Tibial nerve (tissue), 4 donors: ENCODE measurements around the gene FAM200C. TPM values are rescaled to one million over a fixed set of nuclear protein-coding genes. Genes with fewer than 3 reads are reported as not detected.

Experiments
- DNase-seq, 2 donors: peaks; one replicate each; pipeline ENCODE4 v3.0.0-alpha.2; 2019; ENCODE audit warnings: low spot score in 2 of 2
- H3K27ac ChIP-seq, 4 donors: fragments of 200-600 bp; sonication (generic) in 3 of 4; one replicate each; pipeline ENCODE4 v1.5.1; 2017 to 2019; ENCODE audit warnings: mild to moderate bottlenecking in 1 of 4
- H3K27me3 ChIP-seq, 2 donors: fragments of 200-600 bp; sonication (generic) in 1 of 2; one replicate each; pipeline versions ENCODE4 v1.5.1 to v1.6.0; 2017 to 2019
- H3K36me3 ChIP-seq, 3 donors: fragments of 200-600 bp; sonication (generic); one replicate each; pipeline ENCODE4 v1.5.1; 2018 to 2019
- H3K4me1 ChIP-seq, 4 donors: fragments of 200-600 bp; sonication (generic) in 3 of 4; one replicate each; pipeline ENCODE4 v1.5.1; 2017 to 2019
- H3K4me3 ChIP-seq, 4 donors: fragments of 200-600 bp; sonication (generic) in 3 of 4; one replicate each; pipeline ENCODE4 v1.5.1; 2017 to 2019; ENCODE audit warnings: mild to moderate bottlenecking in 1 of 4, moderate library complexity in 1 of 4
- H3K9me3 ChIP-seq, 4 donors: fragments of 200-600 bp; sonication (generic) in 3 of 4; one replicate each; pipeline ENCODE4 v1.5.1; 2017 to 2019
- EP300 ChIP-seq, 2 donors: sonication (generic); formaldehyde crosslinking; IDR thresholded peaks; one replicate each; pipeline ENCODE4 v1.6.1; 2017; ENCODE audit warnings: antibody characterized with exemption in 2 of 2, mild to moderate bottlenecking in 1 of 2
- POLR2A ChIP-seq, 2 donors: fragments of 450-650 bp; IDR thresholded peaks; one replicate each; pipeline ENCODE4 v1.6.1; 2017; ENCODE audit warnings: antibody characterized with exemption in 2 of 2, mild to moderate bottlenecking in 2 of 2, moderate library complexity in 2 of 2
- WGBS, 2 donors: methylation state at CpG; one replicate each; pipeline ENCODE4 v1.1.5; 2018; 5-methylcytosine and 5-hydroxymethylcytosine counted together
- total RNA-seq, 4 donors: library from RNA; depleted of rRNA; stranded (reverse); fragments of >200 nt; gene quantifications; one replicate each; pipeline ENCODE4 v1.1.0, GENCODE V29; 2016
- TF ChIP-seq, protein P1 (sequence below), 5 experiments: fragments of 200-600 bp in 3 of 5; fragments of 450-650 bp in 2 of 5; sonication (generic) in 3 of 5; IDR thresholded peaks; one replicate each; pipeline ENCODE4 v1.5.1; 2016 to 2019; ENCODE audit warnings: antibody characterized with exemption in 5 of 5, mild to moderate bottlenecking in 3 of 5, moderate library complexity in 2 of 5

FAM200C gene
- total RNA-seq, 4 donors from 2014 or later, result 5.7 to 12.5 (median 7.1) TPM

DNA sequence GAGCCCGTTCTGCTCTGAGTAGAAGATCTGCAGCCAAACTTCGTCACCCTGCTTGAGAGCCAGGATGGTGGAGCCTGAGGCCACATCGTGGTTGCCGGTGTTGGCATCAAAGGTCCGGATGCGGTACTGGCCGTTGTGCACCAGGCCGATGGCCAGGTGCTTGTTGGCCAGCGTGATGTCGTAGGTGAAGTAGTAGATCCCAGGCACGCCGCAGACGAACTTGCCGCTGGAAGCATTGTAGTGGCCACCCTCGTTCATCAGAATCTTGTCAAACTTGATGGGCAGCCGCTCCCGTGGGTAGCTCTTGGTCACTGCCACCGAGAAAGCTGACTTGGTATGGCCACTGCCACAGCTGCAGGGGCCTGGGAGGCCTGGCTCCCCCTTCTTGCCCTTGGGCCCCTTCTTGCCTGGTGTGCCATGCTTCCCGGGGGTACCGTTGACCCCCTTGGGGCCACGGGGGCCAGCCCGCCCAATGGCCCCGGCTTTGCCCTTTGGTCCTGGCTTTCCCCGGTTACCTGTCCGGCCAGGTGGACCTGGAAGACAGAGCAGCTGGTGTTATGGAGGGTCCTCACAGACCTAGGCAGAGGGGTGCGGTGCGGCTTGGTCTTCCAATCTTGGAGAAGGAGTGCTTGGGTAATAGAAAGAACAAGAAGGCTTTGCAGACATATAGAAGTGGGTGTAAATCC is 50.5 kb downstream of the FAM200C start:
- Histone ChIP-seq H3K4me3 (no peak overlapping the region), H3K4me1 (peaks cover 0 to 11% (median 0%) of the 10 kb centered on the region in 4 donors), H3K9me3 (no peaks in the 10 kb centered on the region), H3K27ac (no peak overlapping the region), H3K27me3 (no peaks in the 10 kb centered on the region), H3K36me3 (peaks cover 0 to 5% (median 0%) of the 10 kb centered on the region in 3 donors)
- TF ChIP-seq POLR2A (IDR thresholded peaks at IDR 0.05) (no peak), EP300 (IDR thresholded peaks at IDR 0.05) (no peak)
- TF ChIP-seq, protein P1, sequence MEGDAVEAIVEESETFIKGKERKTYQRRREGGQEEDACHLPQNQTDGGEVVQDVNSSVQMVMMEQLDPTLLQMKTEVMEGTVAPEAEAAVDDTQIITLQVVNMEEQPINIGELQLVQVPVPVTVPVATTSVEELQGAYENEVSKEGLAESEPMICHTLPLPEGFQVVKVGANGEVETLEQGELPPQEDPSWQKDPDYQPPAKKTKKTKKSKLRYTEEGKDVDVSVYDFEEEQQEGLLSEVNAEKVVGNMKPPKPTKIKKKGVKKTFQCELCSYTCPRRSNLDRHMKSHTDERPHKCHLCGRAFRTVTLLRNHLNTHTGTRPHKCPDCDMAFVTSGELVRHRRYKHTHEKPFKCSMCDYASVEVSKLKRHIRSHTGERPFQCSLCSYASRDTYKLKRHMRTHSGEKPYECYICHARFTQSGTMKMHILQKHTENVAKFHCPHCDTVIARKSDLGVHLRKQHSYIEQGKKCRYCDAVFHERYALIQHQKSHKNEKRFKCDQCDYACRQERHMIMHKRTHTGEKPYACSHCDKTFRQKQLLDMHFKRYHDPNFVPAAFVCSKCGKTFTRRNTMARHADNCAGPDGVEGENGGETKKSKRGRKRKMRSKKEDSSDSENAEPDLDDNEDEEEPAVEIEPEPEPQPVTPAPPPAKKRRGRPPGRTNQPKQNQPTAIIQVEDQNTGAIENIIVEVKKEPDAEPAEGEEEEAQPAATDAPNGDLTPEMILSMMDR (IDR thresholded peaks at IDR 0.05), result no peak
- 95 to 96% methylated on average over 27 of the region's 27 CpGs for WGBS, 2 donors
- DNase-seq, result no peak

- Histone ChIP-seq H3K4me1 (peaks cover 0 to 11% (median 0%) of the 10 kb centered on the region in 4 donors), H3K27me3 (no peaks in the 10 kb centered on the region), H3K4me3 (no peak overlapping the region), H3K9me3 (no peaks in the 10 kb centered on the region), H3K36me3 (peaks cover 0 to 5% (median 0%) of the 10 kb centered on the region in 3 donors), H3K27ac (no peak overlapping the region)
- WGBS, 2 donors, result 85 to 89% methylated on average over 11 of the region's 11 CpGs
- no peak for DNase-seq
- TF ChIP-seq POLR2A (IDR thresholded peaks at IDR 0.05), result no peak
- TF ChIP-seq, protein P1 (IDR thresholded peaks at IDR 0.05), result no peak
- TF ChIP-seq EP300 (IDR thresholded peaks at IDR 0.05), result no peak
Measured at GRCh38 chr5:160348080-160348479, 51.8 kb downstream of the FAM200C start.

DNA sequence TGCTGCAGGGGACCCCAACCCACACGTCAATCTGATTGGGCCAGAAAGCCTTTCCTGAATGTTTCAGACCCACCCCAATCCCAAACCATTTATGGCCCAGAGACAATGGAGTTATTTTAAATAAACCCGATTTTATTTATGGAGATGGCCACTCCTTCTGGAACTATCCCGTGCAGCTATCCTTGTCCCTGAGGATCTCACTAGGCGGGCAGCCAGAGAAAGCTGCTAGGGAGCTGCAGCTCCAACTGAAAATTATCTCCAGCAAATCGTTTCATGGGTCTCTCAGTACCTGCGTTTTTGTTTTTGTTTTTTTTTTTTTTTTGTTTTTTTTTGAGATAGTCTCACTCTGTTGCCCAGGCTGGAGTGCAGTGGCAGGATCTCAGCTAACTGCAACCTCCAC is 52.4 kb downstream of the FAM200C start:
- H3K36me3 ChIP-seq, result peaks cover 0 to 5% (median 0%) of the 10 kb centered on the region in 3 donors
- no peak overlapping the region for H3K4me3 ChIP-seq
- TF ChIP-seq, protein P1 (IDR thresholded peaks at IDR 0.05), result no peak
- TF ChIP-seq EP300 (IDR thresholded peaks at IDR 0.05), result no peak
- TF ChIP-seq POLR2A (IDR thresholded peaks at IDR 0.05), result no peak
- no peak for DNase-seq
- 39 to 49% methylated on average over 6 of the region's 6 CpGs for WGBS, 2 donors
- peaks cover 0 to 16% (median 0%) of the 10 kb centered on the region in 4 donors for H3K4me1 ChIP-seq
- no peaks in the 10 kb centered on the region for H3K27me3 ChIP-seq
- no peaks in the 10 kb centered on the region for H3K9me3 ChIP-seq
- no peak overlapping the region for H3K27ac ChIP-seq

Other genes starting within 250 kb of the FAM200C start
- not detected for gene FABP6, start 170.5 kb downstream of the FAM200C start, total RNA-seq
- 1 to 10 TPM in 1 of 4 donors, under 1 TPM in 2, not detected in 1; 0.44 to 1.5 (median 0.63) TPM for gene CCNJL, start 87.5 kb downstream of the FAM200C start, total RNA-seq
- gene C1QTNF2, start 29.4 kb downstream of the FAM200C start, total RNA-seq, result 1 to 10 TPM; 1.5 to 5.7 (median 3.3) TPM
- gene SLU7, start 19.0 kb upstream of the FAM200C start, total RNA-seq, result 10 to 100 TPM; 68.2 to 76.8 (median 71.1) TPM
- 10 to 100 TPM in 1 of 4 donors, 1 to 10 TPM in 3; 3.7 to 11.1 (median 6.8) TPM for gene PTTG1, start 21.8 kb upstream of the FAM200C start, total RNA-seq